Kidney glomerular epithelial cell (primary cell): ENCODE data around the gene SOCS7.
A peak's percentile ranks its signal among the peaks of the same experiment; 100 is the strongest.

Experiments
- DNase-seq: peaks from one replicate; lab custom pipeline; 2025; lab: John Stamatoyannopoulos, UW

Gene SOCS7

DNA sequence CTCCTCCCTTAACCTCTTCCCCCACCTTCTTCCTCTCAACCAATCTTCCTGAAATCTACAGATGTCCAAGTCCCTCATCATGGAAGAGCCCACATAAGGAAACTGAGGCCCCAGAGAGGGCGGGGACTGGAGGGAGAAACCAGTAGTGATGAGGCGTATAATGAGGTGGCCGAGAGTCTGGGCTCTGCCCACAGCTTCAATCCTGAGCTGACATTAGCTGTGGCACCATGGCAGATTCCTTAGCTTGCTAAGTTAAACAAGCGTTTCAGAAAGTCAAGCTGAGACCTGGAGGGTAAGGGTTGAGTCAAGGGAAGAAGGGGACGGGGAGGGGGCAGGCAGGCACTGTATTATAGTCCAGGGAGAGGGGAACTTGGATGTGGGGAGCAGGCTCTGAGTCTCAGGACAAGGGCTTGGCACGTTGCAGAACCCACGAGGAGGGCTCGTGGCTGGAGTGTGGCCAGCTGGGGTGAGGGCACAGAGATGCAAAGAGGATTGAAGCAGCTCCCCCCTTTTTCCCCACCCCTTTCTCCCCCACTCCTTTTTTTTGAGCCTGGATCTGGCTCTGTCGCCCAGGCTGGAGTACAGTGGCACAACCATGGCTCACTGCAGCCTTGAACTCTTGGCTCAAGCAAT is 89.9 kb downstream of the SOCS7 start:
- DNase-seq: no peak

DNA sequence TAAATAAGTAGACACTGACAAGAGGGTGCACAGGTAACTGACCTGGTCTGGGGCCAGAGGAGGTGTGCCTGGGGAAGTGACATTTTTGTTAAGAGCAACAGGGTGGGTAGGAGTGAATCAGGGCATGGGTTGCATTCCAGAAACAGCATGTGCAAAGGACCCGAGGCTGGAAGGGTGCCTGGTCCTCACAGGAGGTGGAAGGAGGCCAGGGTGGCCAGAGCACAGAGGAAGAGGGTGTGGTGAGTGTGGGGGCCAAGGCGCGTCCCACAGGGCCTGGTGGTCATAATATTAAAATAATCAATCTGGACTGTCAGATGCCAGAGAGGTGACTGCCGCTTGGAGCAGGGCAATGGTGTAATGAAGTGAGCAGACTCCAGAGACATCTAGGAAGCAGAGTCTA is 90.9 kb downstream of the SOCS7 start:
- DNase-seq: no peak

GRCh38 chr17:38443356-38444031 is 91.8 kb downstream of the SOCS7 start:
- no peak for DNase-seq

GRCh38 chr17:38444151-38444550 is 92.5 kb downstream of the SOCS7 start:
- peak; percentile 58 for DNase-seq

GRCh38 chr17:38447502-38448085 is 96.0 kb downstream of the SOCS7 start:
- DNase-seq: no peak

DNA sequence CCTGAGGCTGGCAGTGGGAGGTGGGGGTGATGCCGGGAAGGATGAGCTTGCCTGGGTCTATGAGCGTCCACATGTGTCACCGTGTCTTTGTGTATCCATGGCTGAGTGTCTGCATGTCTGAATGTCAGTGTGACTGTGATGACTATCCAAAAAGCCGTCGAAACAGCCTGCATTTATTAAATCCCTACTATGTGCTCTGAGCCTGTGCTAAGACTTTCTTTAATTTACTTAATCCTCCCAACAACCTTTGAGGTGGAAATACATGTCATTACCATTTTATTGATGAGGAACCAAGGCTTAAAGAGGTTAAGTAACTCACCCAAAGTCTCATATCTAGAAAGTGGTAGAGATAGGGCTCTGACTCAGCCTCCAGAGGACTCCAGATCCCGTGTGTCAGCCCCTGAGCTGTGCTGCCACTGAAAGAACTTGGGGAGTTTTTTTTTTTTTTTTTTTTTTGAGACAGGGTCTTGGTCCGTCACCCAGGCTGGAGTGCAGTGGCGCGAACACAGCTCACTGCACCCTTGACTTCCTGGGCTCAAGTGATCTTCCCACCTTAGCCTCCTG is 96.6 kb downstream of the SOCS7 start:
- no peak for DNase-seq

- peak; percentile 79 for DNase-seq
Measured at GRCh38 chr17:38449364-38449763, 97.7 kb downstream of the SOCS7 start.

DNA sequence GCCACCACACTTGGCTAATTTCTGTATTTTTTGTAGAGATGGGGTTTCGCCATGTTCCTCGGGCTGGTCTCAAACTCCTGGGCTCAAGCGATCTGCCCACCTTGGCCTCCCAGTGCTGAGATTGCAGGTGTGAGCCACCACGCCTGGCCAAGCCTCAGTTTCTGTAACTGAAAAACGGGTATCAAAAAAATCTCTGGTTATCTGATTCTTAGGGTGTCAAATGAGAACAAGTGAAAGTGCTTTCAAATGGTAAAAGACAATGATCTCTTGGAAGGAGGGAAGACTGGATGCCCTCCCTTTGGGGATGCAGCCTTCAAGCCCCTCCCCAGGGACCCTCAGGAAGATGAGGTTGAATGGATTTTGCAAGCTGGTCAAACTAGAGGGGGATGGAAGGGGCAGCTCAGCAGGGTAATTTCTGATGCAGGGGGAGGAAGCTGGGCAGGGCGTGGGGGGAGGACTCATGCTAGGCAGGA is 98.9 kb downstream of the SOCS7 start:
- DNase-seq: no peak

- peak; percentile 79 for DNase-seq
Measured at GRCh38 chr17:38451030-38451839, 99.6 kb downstream of the SOCS7 start.

DNA sequence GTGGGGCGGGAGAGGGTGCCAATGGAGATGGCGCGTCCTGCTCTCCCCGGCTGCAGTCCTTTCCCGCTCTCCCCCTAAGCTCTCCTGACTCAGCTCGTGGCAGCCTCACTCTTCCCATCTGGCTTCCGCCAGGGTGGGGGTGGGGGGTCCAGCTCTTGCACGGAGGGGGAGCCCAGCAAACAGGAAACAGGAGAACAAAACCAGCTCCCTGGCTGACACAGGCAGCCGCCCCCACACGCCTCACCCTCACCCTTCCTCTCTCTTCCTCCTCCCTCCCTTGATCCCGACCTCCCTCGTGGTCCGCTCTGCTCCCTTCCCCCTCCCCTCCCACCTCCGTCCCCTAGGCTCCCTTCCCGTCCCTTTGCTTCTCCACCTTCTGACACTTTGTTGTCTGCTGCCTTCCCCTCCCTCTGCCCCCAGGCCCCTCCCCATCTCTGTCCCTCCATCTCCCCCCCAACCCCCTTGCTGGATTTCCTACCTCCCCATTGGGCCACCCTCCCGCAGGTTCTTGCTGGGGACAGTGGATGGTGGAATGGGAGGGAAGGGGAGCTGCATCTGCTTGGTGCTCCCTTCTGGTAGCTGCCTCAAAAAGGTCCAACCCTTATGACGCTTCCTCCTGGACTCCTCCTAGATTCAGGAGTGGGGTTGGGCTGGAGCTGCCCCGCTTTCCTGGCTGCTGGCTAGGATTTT is 100.3 kb downstream of the SOCS7 start:
- DNase-seq: peak; percentile 80

DNA sequence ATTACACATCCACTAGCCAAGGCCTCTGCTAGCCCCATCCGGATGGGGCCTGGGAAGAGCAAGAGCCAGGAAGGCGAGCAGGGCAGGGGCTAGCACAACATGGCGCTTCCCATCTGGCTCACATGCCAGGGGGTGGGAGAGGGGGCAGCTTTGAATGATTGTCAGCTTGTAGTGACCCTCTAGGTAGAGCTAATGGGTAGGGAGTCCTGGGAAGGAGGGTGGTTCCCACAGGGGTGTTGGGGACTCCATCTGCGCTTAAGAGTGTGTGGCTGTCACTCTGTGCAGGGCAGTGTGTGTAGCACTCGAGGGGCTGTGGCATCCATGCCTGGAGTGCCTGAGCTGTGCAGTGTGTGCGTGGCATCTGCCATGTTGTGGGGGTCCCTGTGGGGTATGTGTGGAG is 101.1 kb downstream of the SOCS7 start:
- DNase-seq: no peak

DNA sequence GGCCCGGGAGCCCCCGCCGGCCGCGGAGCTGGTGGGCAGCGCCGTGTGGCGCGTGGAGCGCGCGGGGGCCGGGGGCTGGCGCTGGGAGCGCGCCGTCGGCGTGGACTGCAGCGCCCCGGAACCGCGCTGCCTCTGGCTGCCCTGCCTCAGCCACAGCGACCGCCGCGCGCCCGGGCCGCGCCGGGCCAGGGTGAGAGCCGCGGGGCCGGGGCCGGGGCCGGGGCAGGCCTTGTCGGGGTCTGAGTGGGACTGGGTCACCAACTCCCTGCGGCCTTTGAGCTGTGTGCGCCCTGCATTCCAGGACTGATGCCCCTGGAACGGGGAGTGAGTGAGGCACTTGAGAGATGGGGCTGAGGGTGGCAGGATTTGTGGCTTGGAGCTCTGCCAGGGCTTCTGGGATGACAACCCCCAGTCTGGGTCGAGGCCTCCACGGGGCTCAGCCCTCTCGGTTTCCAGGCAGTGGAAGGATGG is 102.3 kb downstream of the SOCS7 start:
- peak; percentile 63 for DNase-seq

GRCh38 chr17:38454532-38454931 is 102.9 kb downstream of the SOCS7 start:
- peak; percentile 71 for DNase-seq
